ENCODE measurements around the gene ELMO1. TPM values are rescaled to one million over a fixed set of nuclear protein-coding genes. Genes with fewer than 3 reads are reported as not detected.

ELMO1 gene
- total RNA-seq, 1 experiment from 2014 or later = 10.1 TPM

GRCh38 chr7:36874041-36874440, 574.6 kb downstream of the ELMO1 start:
- DNase-seq (ENCODE audit: extremely low read depth, low read depth) = no peak

- DNase-seq (ENCODE audit: extremely low read depth, low read depth) = no peak
These were observed 576.8 kb downstream of the ELMO1 start for GRCh38 chr7:36871863-36872262.

- no peak for DNase-seq (ENCODE audit: extremely low read depth, low read depth)
These were observed 577.3 kb downstream of the ELMO1 start for GRCh38 chr7:36871355-36871738.

GRCh38 chr7:36870625-36871354, 577.9 kb downstream of the ELMO1 start:
- no peak for DNase-seq (ENCODE audit: extremely low read depth, low read depth)

- no peak for DNase-seq (ENCODE audit: extremely low read depth, low read depth)
These were observed 579.8 kb downstream of the ELMO1 start for GRCh38 chr7:36868727-36869411.

- no peak for DNase-seq (ENCODE audit: extremely low read depth, low read depth)
These were observed 583.6 kb downstream of the ELMO1 start for GRCh38 chr7:36865019-36865418.

GRCh38 chr7:36863901-36864701, 584.6 kb downstream of the ELMO1 start:
- DNase-seq (ENCODE audit: extremely low read depth, low read depth) = no peak

GRCh38 chr7:36862771-36863261, 585.8 kb downstream of the ELMO1 start:
- DNase-seq (ENCODE audit: extremely low read depth, low read depth) = no peak

- no peak for DNase-seq (ENCODE audit: extremely low read depth, low read depth)
These were observed 587.0 kb downstream of the ELMO1 start for GRCh38 chr7:36861656-36862055.

- DNase-seq (ENCODE audit: extremely low read depth, low read depth) = no peak
These were observed 588.0 kb downstream of the ELMO1 start for GRCh38 chr7:36860681-36861080.

GRCh38 chr7:36855330-36855729, 593.3 kb downstream of the ELMO1 start:
- no peak for DNase-seq (ENCODE audit: extremely low read depth, low read depth)

- DNase-seq (ENCODE audit: extremely low read depth, low read depth) = no peak
These were observed 594.0 kb downstream of the ELMO1 start for GRCh38 chr7:36854652-36855051.

GRCh38 chr7:36852931-36853330, 595.7 kb downstream of the ELMO1 start:
- no peak for DNase-seq (ENCODE audit: extremely low read depth, low read depth)

GRCh38 chr7:36852017-36852416, 596.6 kb downstream of the ELMO1 start:
- no peak for DNase-seq (ENCODE audit: extremely low read depth, low read depth)

GRCh38 chr7:36851382-36851781, 597.3 kb downstream of the ELMO1 start:
- no peak for DNase-seq (ENCODE audit: extremely low read depth, low read depth)

- no peak for DNase-seq (ENCODE audit: extremely low read depth, low read depth)
These were observed 600.7 kb downstream of the ELMO1 start for GRCh38 chr7:36847946-36848345.

- no peak for DNase-seq (ENCODE audit: extremely low read depth, low read depth)
These were observed 604.3 kb downstream of the ELMO1 start for GRCh38 chr7:36844374-36844773.

GRCh38 chr7:36840904-36841303, 607.8 kb downstream of the ELMO1 start:
- no peak for DNase-seq (ENCODE audit: extremely low read depth, low read depth)

GRCh38 chr7:36838616-36839225, 609.9 kb downstream of the ELMO1 start:
- DNase-seq (ENCODE audit: extremely low read depth, low read depth) = no peak

GRCh38 chr7:36831049-36831448, 617.6 kb downstream of the ELMO1 start:
- no peak for DNase-seq (ENCODE audit: extremely low read depth, low read depth)

All from NCI-H460 (cell line).